OCI-LY7 (cell line): ENCODE measurements around the gene APOB. TPM values are rescaled to one million over a fixed set of nuclear protein-coding genes. Genes with fewer than 3 reads are reported as not detected.
"Not testable (repeated sequence)": the region's sequence is repeated elsewhere in the genome, so short reads cannot be mapped to it uniquely, and the experiment has no call there.

Experiments used
- BruUV-seq: library from RNA; stranded (reverse); fragments of 400-500 nt; replicated peaks from 2 replicates; lab custom pipeline; 2021; lab: Mats Ljungman, UMichigan
- CTCF ChIA-PET: fragments of 300-600 bp; sonication (Branson Sonifier 250); formaldehyde crosslinking; loops from one replicate; lab custom pipeline; 2022; ENCODE audit warnings: antibody characterized with exemption; ENCODE audit not compliant: unreplicated experiment; lab: Charles Lee
- POLR2A ChIA-PET: fragments of 300-600 bp; sonication (Branson Sonifier 250); formaldehyde crosslinking; loops from one replicate; lab custom pipeline; 2022; ENCODE audit warnings: antibody characterized with exemption; lab: Charles Lee
- DNase-seq: peaks from one replicate; pipeline ENCODE4 v3.0.0-alpha.2; 2015; ENCODE audit warnings: low spot score
- H2AFZ ChIP-seq: fragments of 200-600 bp; sonication (generic), shearing (Covaris generic); 2 replicates; pipeline ENCODE4 v1.6.1; 2014; ENCODE audit warnings: mild to moderate bottlenecking, antibody characterized with exemption, low read length, moderate library complexity
- H3K27ac ChIP-seq: fragments of 200-600 bp; sonication (generic); 2 replicates; pipeline ENCODE4 v1.5.1; 2014; ENCODE audit warnings: mixed run types, low read depth, mild to moderate bottlenecking, moderate library complexity, low read length, inconsistent platforms; ENCODE audit not compliant: poor library complexity, severe bottlenecking
- H3K36me3 ChIP-seq: fragments of 200-600 bp; sonication (generic); 2 replicates; pipeline ENCODE4 v1.6.1; 2014; ENCODE audit warnings: mild to moderate bottlenecking, antibody characterized with exemption, low read length, moderate library complexity, mixed read lengths; ENCODE audit not compliant: insufficient read depth
- H3K4me1 ChIP-seq: fragments of 200-600 bp; sonication (generic); 2 replicates; pipeline ENCODE4 v1.5.1; 2014; ENCODE audit warnings: mild to moderate bottlenecking, low read length; ENCODE audit not compliant: insufficient read depth, poor library complexity, severe bottlenecking
- H3K4me2 ChIP-seq: fragments of 200-600 bp; sonication (generic); 2 replicates; pipeline ENCODE4 v1.6.1; 2014; ENCODE audit warnings: mild to moderate bottlenecking, low read length
- H3K4me3 ChIP-seq: fragments of 200-600 bp; sonication (generic); 2 replicates; pipeline ENCODE4 v1.5.1; 2014; ENCODE audit warnings: mild to moderate bottlenecking, low read depth, low read length; ENCODE audit not compliant: poor library complexity, severe bottlenecking
- H3K79me2 ChIP-seq: fragments of 200-600 bp; sonication (generic); 2 replicates; pipeline ENCODE4 v1.6.1; 2016; ENCODE audit warnings: low read depth, mild to moderate bottlenecking, low read length, moderate library complexity, mixed read lengths; ENCODE audit not compliant: insufficient read depth
- H3K9me2 ChIP-seq: fragments of 200-600 bp; sonication (generic); 2 replicates; pipeline ENCODE4 v1.6.1; 2016; ENCODE audit warnings: mild to moderate bottlenecking, low read length, mixed read lengths; ENCODE audit not compliant: insufficient read depth
- H3K9me3 ChIP-seq: fragments of 200-600 bp; sonication (generic); 2 replicates; pipeline ENCODE4 v1.6.1; 2014; ENCODE audit warnings: mild to moderate bottlenecking, mixed run types, low read length, mixed read lengths
- H4K20me1 ChIP-seq: fragments of 200-600 bp; sonication (generic); 2 replicates; pipeline ENCODE4 v1.6.1; 2014; ENCODE audit warnings: mild to moderate bottlenecking, antibody characterized with exemption, low read length, moderate library complexity, mixed read lengths; ENCODE audit not compliant: insufficient read depth
- EZH2phosphoT487 ChIP-seq: fragments of 200-600 bp; sonication (generic); IDR thresholded peaks from 2 replicates; pipeline ENCODE4 v1.6.1; 2018; ENCODE audit warnings: low read depth, borderline replicate concordance, mild to moderate bottlenecking, mixed run types, antibody characterized with exemption, low read length, moderate library complexity, mixed read lengths
- intact Hi-C: fragments of 100-400 bp; cut with micrococcal nuclease; formaldehyde crosslinking; loops from one replicate; pipeline ENCODE4 v1.10.0; 2022; ENCODE audit not compliant: unreplicated experiment
- total RNA-seq, 2 experiments: library from RNA; depleted of rRNA in 1 of 2; stranded (reverse); fragments of >200 nt in 1 of 2; shearing (Covaris generic) in 1 of 2; gene quantifications; 2 replicates each; pipeline ENCODE4 v1.2.3, GENCODE V29; 2014 to 2022
- TF ChIP-seq, protein P1 (sequence below): fragments of 200-600 bp; sonication (generic); conservative IDR thresholded peaks from 2 replicates; pipeline ENCODE4 v1.5.1; 2014; ENCODE audit warnings: mild to moderate bottlenecking, antibody characterized with exemption, low read length, moderate library complexity, mixed read lengths

The APOB gene
- total RNA-seq, 2 experiments from 2014 or later: 0.03 TPM; not detected in 1

DNA sequence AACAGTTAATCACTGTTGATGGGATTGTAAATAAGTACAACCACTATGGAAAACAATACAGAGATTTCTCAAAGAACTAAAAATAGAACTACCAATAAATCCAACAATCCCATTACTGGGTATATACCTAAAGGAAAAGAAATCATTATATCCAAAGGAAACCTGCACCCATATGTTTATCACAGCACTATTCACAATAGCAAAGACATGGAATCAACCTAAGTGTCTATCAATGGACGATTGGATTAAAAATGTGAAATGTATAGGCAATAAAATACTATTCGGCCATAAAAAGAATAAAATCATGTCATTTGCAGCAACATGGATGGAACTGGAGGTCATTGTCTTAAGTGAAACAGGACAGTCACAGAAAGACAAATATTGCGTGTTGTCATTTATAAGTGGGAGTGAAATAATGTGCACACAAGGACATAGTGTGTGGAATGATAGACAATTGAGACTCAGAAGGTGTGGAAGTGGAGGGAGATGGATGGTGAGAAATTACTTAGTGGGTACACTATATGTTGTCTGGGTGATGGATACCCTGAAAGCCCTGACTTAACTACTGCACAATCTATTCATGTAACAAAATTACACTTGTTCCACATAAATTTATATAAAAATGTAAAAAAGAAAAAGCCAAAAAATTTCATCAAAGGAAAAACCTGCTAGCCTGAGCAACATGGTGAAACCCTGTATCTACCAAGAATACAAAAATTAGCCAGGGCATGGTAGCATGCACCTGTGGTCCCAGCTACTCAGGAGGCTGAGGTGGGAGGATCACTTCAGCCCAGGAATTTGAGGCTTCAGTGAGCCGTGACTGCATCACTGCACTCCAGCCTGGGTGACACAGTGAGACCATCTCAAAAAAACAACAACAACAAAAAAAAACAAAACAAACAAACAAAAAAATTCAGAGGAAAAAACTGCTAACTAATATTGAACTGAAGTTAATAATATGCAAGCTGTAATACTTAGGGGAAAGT is 12.6 kb downstream of the APOB start:
- H2AFZ ChIP-seq: no peak overlapping the region
- no peaks in the 10 kb centered on the region for H4K20me1 ChIP-seq
- no peaks in the 10 kb centered on the region for H3K4me1 ChIP-seq
- BruUV-seq: no TSS peak
- H3K79me2 ChIP-seq: no peaks in the 10 kb centered on the region
- H3K9me3 ChIP-seq: no peaks in the 10 kb centered on the region
- H3K4me3 ChIP-seq: no peak overlapping the region
- ChIA-PET POLR2A (no interaction called here), CTCF (no interaction called here)
- intact Hi-C loops: no loop called here
- no peak for DNase-seq
- no peaks in the 10 kb centered on the region for H3K36me3 ChIP-seq
- H3K4me2 ChIP-seq: no peak overlapping the region
- no peak overlapping the region for H3K27ac ChIP-seq
- no peaks in the 10 kb centered on the region for H3K9me2 ChIP-seq
- TF ChIP-seq, protein P1, sequence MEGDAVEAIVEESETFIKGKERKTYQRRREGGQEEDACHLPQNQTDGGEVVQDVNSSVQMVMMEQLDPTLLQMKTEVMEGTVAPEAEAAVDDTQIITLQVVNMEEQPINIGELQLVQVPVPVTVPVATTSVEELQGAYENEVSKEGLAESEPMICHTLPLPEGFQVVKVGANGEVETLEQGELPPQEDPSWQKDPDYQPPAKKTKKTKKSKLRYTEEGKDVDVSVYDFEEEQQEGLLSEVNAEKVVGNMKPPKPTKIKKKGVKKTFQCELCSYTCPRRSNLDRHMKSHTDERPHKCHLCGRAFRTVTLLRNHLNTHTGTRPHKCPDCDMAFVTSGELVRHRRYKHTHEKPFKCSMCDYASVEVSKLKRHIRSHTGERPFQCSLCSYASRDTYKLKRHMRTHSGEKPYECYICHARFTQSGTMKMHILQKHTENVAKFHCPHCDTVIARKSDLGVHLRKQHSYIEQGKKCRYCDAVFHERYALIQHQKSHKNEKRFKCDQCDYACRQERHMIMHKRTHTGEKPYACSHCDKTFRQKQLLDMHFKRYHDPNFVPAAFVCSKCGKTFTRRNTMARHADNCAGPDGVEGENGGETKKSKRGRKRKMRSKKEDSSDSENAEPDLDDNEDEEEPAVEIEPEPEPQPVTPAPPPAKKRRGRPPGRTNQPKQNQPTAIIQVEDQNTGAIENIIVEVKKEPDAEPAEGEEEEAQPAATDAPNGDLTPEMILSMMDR: no peak
- TF ChIP-seq EZH2phosphoT487: no peak

DNA sequence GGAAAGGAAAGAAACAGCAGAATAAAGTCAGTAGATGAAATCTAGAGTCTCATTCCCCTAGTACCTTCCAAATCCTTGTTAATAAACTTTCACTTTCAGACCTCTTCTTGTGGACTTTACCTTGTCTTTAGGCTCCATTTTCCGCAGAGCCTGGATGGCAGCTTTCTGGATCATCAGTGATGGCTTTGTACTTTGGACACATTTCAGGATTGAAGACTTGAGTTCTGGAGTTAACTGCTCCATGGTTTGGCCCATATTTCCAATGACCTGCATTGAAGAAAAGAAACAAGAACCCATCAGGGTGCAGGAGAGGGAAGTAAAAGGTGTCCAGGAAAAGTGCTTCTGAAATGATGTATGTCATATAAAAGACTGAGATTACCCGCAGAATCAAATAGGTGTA is 14.4 kb downstream of the APOB start:
- Histone ChIP-seq H3K36me3 (no peaks in the 10 kb centered on the region), H4K20me1 (no peaks in the 10 kb centered on the region), H3K4me2 (no peak overlapping the region), H3K9me2 (no peaks in the 10 kb centered on the region), H3K27ac (no peak overlapping the region), H2AFZ (no peak overlapping the region), H3K9me3 (no peaks in the 10 kb centered on the region), H3K4me3 (no peak overlapping the region), H3K79me2 (no peaks in the 10 kb centered on the region), H3K4me1 (no peaks in the 10 kb centered on the region)
- no peak for DNase-seq
- BruUV-seq: no TSS peak
- TF ChIP-seq, protein P1: no peak
- no peak for TF ChIP-seq EZH2phosphoT487
- ChIA-PET CTCF (no interaction called here), POLR2A (no interaction called here)
- intact Hi-C loops: loop anchor here (5.0 kb wide), 1 partner anchor 367 kb away; no protein-coding TSS in a partner anchor

DNA sequence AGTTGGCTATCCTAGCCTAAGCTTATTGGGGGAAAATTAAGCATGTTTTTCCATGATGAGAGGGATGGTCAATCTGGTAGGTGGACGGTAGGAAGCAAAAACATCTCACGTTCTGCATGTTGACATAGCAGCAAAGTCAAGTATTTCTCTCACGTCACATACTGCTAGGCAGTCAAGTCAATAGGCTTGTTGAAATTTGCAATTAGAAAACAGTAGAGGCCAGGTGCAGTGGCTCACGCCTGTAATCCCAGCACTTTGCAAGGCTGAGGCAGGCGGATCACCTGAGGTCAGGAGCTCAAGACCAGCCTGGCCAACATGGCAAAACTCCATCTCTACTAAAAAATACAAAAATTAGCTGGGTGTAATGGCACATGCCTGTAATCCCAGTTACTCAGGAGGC is 14.9 kb downstream of the APOB start:
- H3K4me2 ChIP-seq, H3K36me3 ChIP-seq, H2AFZ ChIP-seq, H3K79me2 ChIP-seq, H4K20me1 ChIP-seq, CTCF ChIA-PET, BruUV-seq, H3K9me2 ChIP-seq, H3K4me1 ChIP-seq, H3K9me3 ChIP-seq, H3K4me3 ChIP-seq, POLR2A ChIA-PET, DNase-seq, H3K27ac ChIP-seq: not testable (repeated sequence)
- intact Hi-C loops: loop anchor here (5.0 kb wide), 1 partner anchor 367 kb away; no protein-coding TSS in a partner anchor
